ENCODE measurements around the gene GABRG2.

The GABRG2 gene

DNA sequence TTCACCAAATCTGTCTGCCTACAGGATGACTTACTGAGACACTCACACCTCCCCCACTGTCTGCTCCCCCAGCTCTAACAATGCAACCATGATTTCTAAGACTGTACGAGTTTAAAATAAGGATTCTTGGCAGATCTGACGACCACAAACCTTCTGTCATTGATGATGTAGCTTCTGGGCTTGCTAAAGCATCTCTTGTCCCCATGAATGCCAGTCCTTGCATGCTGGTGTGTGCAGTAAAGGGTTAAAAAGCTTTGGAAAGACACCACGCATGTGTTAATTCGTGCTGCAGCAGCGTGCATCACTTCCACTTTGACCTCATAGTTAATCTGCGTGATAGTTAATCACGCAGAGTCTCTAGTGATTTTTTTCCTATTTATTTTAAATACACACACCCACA, 411 bp upstream of the GABRG2 start:
- TF ChIP-seq, protein P1, sequence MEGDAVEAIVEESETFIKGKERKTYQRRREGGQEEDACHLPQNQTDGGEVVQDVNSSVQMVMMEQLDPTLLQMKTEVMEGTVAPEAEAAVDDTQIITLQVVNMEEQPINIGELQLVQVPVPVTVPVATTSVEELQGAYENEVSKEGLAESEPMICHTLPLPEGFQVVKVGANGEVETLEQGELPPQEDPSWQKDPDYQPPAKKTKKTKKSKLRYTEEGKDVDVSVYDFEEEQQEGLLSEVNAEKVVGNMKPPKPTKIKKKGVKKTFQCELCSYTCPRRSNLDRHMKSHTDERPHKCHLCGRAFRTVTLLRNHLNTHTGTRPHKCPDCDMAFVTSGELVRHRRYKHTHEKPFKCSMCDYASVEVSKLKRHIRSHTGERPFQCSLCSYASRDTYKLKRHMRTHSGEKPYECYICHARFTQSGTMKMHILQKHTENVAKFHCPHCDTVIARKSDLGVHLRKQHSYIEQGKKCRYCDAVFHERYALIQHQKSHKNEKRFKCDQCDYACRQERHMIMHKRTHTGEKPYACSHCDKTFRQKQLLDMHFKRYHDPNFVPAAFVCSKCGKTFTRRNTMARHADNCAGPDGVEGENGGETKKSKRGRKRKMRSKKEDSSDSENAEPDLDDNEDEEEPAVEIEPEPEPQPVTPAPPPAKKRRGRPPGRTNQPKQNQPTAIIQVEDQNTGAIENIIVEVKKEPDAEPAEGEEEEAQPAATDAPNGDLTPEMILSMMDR (IDR thresholded peaks at IDR 0.05; ENCODE audit: borderline replicate concordance, insufficient read depth, low read depth, low read length): no peak
- no peak overlapping the region for H3K4me3 ChIP-seq (ENCODE audit: low read depth, low read length)

DNA sequence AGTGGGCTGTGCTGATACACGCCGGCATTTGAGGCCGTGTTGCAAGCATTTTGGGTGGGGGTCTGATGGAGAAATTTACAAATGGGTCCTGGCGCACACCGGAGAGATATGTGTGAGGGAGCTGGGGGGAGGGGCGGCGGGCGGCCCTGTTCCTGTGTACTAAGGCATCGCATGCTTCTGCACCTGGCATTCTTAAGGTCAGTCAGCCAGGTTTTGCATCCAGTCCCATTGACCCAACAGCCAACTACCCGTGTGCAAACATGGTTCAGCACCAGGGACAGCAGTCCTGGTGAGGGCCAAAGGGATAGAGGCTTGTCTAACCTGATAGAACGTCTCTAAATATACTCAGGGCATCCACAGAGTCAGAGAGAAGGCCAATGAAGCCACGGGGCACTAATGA, 839 bp downstream of the GABRG2 start:
- TF ChIP-seq, protein P1 (IDR thresholded peaks at IDR 0.05; ENCODE audit: borderline replicate concordance, insufficient read depth, low read depth, low read length): no peak
- H3K4me3 ChIP-seq (ENCODE audit: low read depth, low read length): no peak overlapping the region

DNA sequence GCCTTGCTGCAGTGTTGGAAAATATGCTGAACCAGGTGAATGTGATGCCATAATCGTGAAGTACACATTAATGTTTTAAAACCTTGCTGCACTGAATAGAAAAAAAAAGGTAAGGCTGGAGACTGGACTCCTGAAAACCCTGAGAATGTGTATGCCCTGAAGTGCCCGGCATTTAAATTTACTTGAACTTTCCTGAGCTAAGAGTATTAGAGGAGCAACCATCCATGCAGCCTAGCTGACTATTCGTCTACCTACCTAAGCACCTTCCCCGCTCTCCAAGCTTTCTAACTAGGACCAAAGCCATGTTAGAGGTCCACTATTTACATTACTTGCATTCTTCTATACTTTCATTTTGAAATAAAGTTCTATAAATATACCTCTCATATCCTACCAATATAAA, 1.4 kb downstream of the GABRG2 start:
- H3K4me3 ChIP-seq (ENCODE audit: low read depth, low read length): no peak overlapping the region
- TF ChIP-seq, protein P1 (IDR thresholded peaks at IDR 0.05; ENCODE audit: borderline replicate concordance, insufficient read depth, low read depth, low read length): no peak

DNA sequence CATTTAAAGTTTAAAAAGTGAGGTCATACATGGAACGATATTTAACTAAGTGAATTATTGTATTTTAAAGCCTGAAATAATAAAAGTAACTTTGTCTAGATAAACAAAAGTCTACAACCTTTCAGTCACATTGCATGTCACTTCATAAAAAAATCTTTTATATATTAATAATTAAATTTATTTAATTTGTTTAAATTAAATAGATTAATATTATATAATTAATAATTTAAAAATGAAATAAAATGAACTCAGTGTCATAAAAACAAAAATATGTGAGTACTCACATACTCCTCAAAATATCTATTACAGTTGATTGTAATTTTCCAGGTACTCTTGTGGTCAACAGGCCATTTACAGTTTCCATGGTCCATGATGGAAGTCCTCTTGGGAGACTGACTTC, 11.2 kb downstream of the GABRG2 start:
- TF ChIP-seq, protein P1 (IDR thresholded peaks at IDR 0.05; ENCODE audit: borderline replicate concordance, insufficient read depth, low read depth, low read length): no peak

DNA sequence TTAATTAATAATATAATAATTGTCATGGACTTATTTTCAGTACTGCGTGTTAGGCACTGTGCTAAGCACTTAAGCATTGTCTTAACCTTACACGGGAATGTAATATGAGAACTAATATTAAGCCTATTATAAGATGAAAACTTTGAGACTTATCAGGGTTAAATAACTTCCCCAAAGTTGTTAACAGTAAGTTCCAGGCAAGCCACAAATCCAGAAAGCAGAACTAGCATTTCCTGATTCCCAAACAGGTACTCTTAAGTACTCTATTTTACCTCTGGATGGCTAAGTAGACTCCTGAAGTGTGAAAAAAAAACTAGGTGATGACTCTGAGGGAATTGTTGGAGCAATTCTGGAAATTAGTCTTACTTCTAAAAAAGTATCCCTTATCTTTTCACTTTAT, 23.8 kb downstream of the GABRG2 start:
- TF ChIP-seq, protein P1 (IDR thresholded peaks at IDR 0.05; ENCODE audit: borderline replicate concordance, insufficient read depth, low read depth, low read length): no peak

More for the DNA sequence above, 11.2 kb downstream of the GABRG2 start:
- H3K4me3 ChIP-seq (ENCODE audit: low read depth, low read length): no peak overlapping the region

DNA sequence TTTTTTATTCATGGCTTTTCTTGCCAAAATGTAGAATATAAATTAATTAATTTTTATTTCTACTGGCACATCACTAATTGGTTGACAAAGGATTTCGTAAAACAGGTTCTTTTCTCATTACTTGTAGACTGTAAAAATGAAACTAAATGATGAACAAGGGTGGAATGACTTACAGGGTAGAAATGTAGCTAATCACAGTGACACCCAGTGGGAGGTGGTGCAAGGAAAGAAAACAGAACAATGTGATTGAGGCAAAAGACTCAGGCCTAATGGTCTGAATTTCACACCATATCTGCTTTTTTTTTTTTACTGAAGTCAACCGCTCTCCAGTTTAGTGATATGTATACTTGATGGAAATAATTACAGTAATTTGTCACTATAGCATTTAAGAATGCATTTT, 28.9 kb downstream of the GABRG2 start:
- no peak overlapping the region for H3K4me3 ChIP-seq (ENCODE audit: low read depth, low read length)
- TF ChIP-seq, protein P1 (IDR thresholded peaks at IDR 0.05; ENCODE audit: borderline replicate concordance, insufficient read depth, low read depth, low read length): no peak

More for the DNA sequence above, 23.8 kb downstream of the GABRG2 start:
- no peak overlapping the region for H3K4me3 ChIP-seq (ENCODE audit: low read depth, low read length)

DNA sequence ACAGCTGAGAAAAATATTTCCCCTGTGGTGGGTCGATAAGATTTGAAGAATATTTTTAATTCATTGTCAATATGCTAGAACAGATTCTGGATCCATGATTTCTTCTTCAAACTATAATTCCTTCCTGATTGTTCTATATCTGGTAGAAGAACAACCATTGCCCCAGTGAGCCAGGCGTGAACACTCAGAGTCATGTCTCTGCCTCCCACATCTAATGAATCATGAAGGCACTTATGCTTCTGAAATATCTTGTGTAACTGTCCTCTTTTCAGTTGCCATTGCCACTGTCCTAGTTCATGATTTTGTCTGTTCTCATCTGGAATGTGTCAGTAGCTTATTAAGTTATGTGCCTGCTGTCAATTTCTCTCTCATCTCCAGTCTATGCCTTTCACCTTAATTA, 40.0 kb downstream of the GABRG2 start:
- TF ChIP-seq, protein P1 (IDR thresholded peaks at IDR 0.05; ENCODE audit: borderline replicate concordance, insufficient read depth, low read depth, low read length): no peak
- no peak overlapping the region for H3K4me3 ChIP-seq (ENCODE audit: low read depth, low read length)

Measured in GM12875 (cell line).